GM23248 (cell line): ENCODE results near the gene ANAPC1. TPM values are rescaled to one million over a fixed set of nuclear protein-coding genes. Genes with fewer than 3 reads are reported as not detected.
"Not testable (repeated sequence)": the region's sequence is repeated elsewhere in the genome, so short reads cannot be mapped to it uniquely, and the experiment has no call there.

ENCODE experiments used
- DNase-seq: peaks from one replicate; pipeline ENCODE4 v3.0.0-alpha.2; 2015
- H2AFZ ChIP-seq: fragments of 200-600 bp; sonication (generic); 2 replicates; pipeline ENCODE4 v1.6.1; 2016; ENCODE audit warnings: antibody characterized with exemption
- H3F3A ChIP-seq: fragments of 200-600 bp; sonication (generic); 2 replicates; pipeline ENCODE4 v1.6.1; 2016; ENCODE audit warnings: mild to moderate bottlenecking, antibody characterized with exemption, mixed run types; ENCODE audit not compliant: insufficient read depth
- H3K27ac ChIP-seq: fragments of 200-600 bp; sonication (generic); 2 replicates; pipeline ENCODE4 v1.5.1; 2016; ENCODE audit warnings: mild to moderate bottlenecking
- H3K27me3 ChIP-seq: fragments of 200-600 bp; sonication (generic); replicated peaks from 2 replicates; pipeline ENCODE4 v1.6.1; 2016; ENCODE audit warnings: mild to moderate bottlenecking; ENCODE audit not compliant: insufficient read depth
- H3K36me3 ChIP-seq: fragments of 200-600 bp; sonication (generic); 2 replicates; pipeline ENCODE4 v1.6.1; 2016; ENCODE audit warnings: low read depth, mild to moderate bottlenecking
- H3K4me1 ChIP-seq: fragments of 200-600 bp; sonication (generic); 2 replicates; pipeline ENCODE4 v1.6.1; 2016; ENCODE audit warnings: mild to moderate bottlenecking; ENCODE audit not compliant: insufficient read depth
- H3K4me2 ChIP-seq: fragments of 200-600 bp; sonication (generic); one replicate; pipeline ENCODE4 v1.6.1; 2016; ENCODE audit warnings: mild to moderate bottlenecking; ENCODE audit not compliant: unreplicated experiment
- H3K4me3 ChIP-seq: fragments of 200-600 bp; sonication (generic); 2 replicates; pipeline ENCODE4 v1.5.1; 2016; ENCODE audit warnings: mild to moderate bottlenecking
- H3K79me2 ChIP-seq: fragments of 200-600 bp; sonication (generic); 2 replicates; pipeline ENCODE4 v1.6.1; 2016; ENCODE audit warnings: mild to moderate bottlenecking; ENCODE audit not compliant: insufficient read depth
- H3K9ac ChIP-seq: fragments of 200-600 bp; sonication (generic); 2 replicates; pipeline ENCODE4 v1.6.1; 2016; ENCODE audit warnings: mild to moderate bottlenecking
- H3K9me2 ChIP-seq: fragments of 200-600 bp; sonication (generic); 2 replicates; pipeline ENCODE4 v1.6.1; 2016; ENCODE audit warnings: mixed run types, mild to moderate bottlenecking, moderate library complexity; ENCODE audit not compliant: insufficient read depth
- H3K9me3 ChIP-seq: fragments of 200-600 bp; sonication (generic); one replicate; pipeline ENCODE4 v1.6.1; 2017; ENCODE audit warnings: low read depth
- H4K20me1 ChIP-seq: fragments of 200-600 bp; sonication (generic); 2 replicates; pipeline ENCODE4 v1.6.0; 2016; ENCODE audit not compliant: insufficient read depth
- whole genome bisulfite sequencing, 2 experiments: methylation state at CpG; one replicate each; pipeline ENCODE4 v1.1.6; 2015 to 2017; ENCODE audit warnings: low lambda C conversion rate in 2 of 2, low coverage in 1 of 2; ENCODE audit errors: missing lambda C conversion rate in 2 of 2; 5-methylcytosine and 5-hydroxymethylcytosine counted together
- in situ Hi-C: fragments of 300-500 bp; cut with MboI; formaldehyde crosslinking; loops from 2 replicates; pipeline ENCODE4 v1.15.0; 2020
- polyA plus RNA-seq: library from polyadenylated mRNA; unstranded; fragments of >200 nt; fragmentation: Nextera tagmentation; extraction: Ambion mirVana; gene quantifications from 2 replicates; pipeline ENCODE4 v1.2.1, GENCODE V29; 2016
- total RNA-seq: library from RNA; depleted of rRNA; stranded (reverse); fragments of >200 nt; shearing (Covaris generic); gene quantifications from 2 replicates; pipeline ENCODE4 v1.2.3, GENCODE V29; 2014

The ANAPC1 gene
- total and polyA plus RNA-seq, 2 experiments from 2014 or later = 11.3 to 26.5 TPM

GRCh38 chr2:111748429-111748828 lies 135.6 kb downstream of the ANAPC1 start:
- 86 to 92% methylated on average over 2 of the region's 4 CpGs for WGBS, 2 experiments

GRCh38 chr2:111747410-111748115 lies 136.4 kb downstream of the ANAPC1 start:
- not testable (repeated sequence) for H3K27me3 ChIP-seq

More at GRCh38 chr2:111748429-111748828, 135.6 kb downstream of the ANAPC1 start:
- H3K9ac ChIP-seq, H3K79me2 ChIP-seq, H3F3A ChIP-seq, H3K27ac ChIP-seq, H3K4me3 ChIP-seq, H3K4me2 ChIP-seq, H3K36me3 ChIP-seq, H3K27me3 ChIP-seq, H3K4me1 ChIP-seq, H3K9me2 ChIP-seq, H2AFZ ChIP-seq, in situ Hi-C loops, DNase-seq, H3K9me3 ChIP-seq, H4K20me1 ChIP-seq: not testable (repeated sequence)

GRCh38 chr2:111744751-111745150 lies 139.2 kb downstream of the ANAPC1 start:
- DNase-seq, in situ Hi-C loops: not testable (repeated sequence)
- WGBS, 2 experiments = 37 to 42% methylated on average over 8 of the region's 8 CpGs

More at GRCh38 chr2:111747410-111748115, 136.4 kb downstream of the ANAPC1 start:
- H3K9me2 ChIP-seq, H3K9ac ChIP-seq, H3K79me2 ChIP-seq, H3K4me2 ChIP-seq, H3K4me1 ChIP-seq, H4K20me1 ChIP-seq, H2AFZ ChIP-seq, H3F3A ChIP-seq, H3K36me3 ChIP-seq, H3K9me3 ChIP-seq, H3K27ac ChIP-seq, in situ Hi-C loops, H3K4me3 ChIP-seq: not testable (repeated sequence)
- peak; percentile 26 for DNase-seq
- WGBS, 2 experiments = 19% methylated on average over 19 of the region's 23 CpGs

GRCh38 chr2:111741517-111741916 lies 142.5 kb downstream of the ANAPC1 start:
- H3K9me2 ChIP-seq, H3F3A ChIP-seq, DNase-seq, in situ Hi-C loops, H4K20me1 ChIP-seq, H3K4me1 ChIP-seq, H2AFZ ChIP-seq, H3K27me3 ChIP-seq, H3K79me2 ChIP-seq, H3K9me3 ChIP-seq, H3K36me3 ChIP-seq, H3K4me3 ChIP-seq, H3K27ac ChIP-seq, H3K4me2 ChIP-seq, H3K9ac ChIP-seq: not testable (repeated sequence)
- 24 to 49% methylated on average over 2 of the region's 3 CpGs for WGBS, 2 experiments

More at GRCh38 chr2:111744751-111745150, 139.2 kb downstream of the ANAPC1 start:
- not testable (repeated sequence) for H3K4me3 ChIP-seq, H3K9me3 ChIP-seq, H3K4me2 ChIP-seq, H3K79me2 ChIP-seq, H3K27me3 ChIP-seq, H3F3A ChIP-seq, H3K27ac ChIP-seq, H2AFZ ChIP-seq, H3K9me2 ChIP-seq, H3K36me3 ChIP-seq, H3K4me1 ChIP-seq, H3K9ac ChIP-seq, H4K20me1 ChIP-seq

- H3K9me2 ChIP-seq, H2AFZ ChIP-seq, H3K27ac ChIP-seq, H3F3A ChIP-seq, in situ Hi-C loops, H3K4me1 ChIP-seq, H3K9me3 ChIP-seq, H3K4me2 ChIP-seq, H3K9ac ChIP-seq, H3K4me3 ChIP-seq, H3K36me3 ChIP-seq, H3K27me3 ChIP-seq, H3K79me2 ChIP-seq, H4K20me1 ChIP-seq: not testable (repeated sequence)
- peak; percentile 32 for DNase-seq
- 8 to 12% methylated on average over 7 of the region's 9 CpGs for WGBS, 2 experiments
These were observed 147.9 kb downstream of the ANAPC1 start for GRCh38 chr2:111735838-111736721.

- 76 to 88% methylated on average over 4 to 6 of the region's 6 CpGs for WGBS, 2 experiments
- not testable (repeated sequence) for H3K4me3 ChIP-seq, H3K9ac ChIP-seq
These were observed 148.6 kb downstream of the ANAPC1 start for GRCh38 chr2:111735420-111735819.

GRCh38 chr2:111729812-111730458 lies 154.1 kb downstream of the ANAPC1 start:
- H3K4me2 ChIP-seq, in situ Hi-C loops, H3K79me2 ChIP-seq, DNase-seq, H3F3A ChIP-seq, H3K9me2 ChIP-seq, H3K27me3 ChIP-seq, H2AFZ ChIP-seq, H3K9me3 ChIP-seq, H3K9ac ChIP-seq, H3K4me1 ChIP-seq, H4K20me1 ChIP-seq, H3K27ac ChIP-seq, H3K36me3 ChIP-seq, H3K4me3 ChIP-seq: not testable (repeated sequence)
- 88% methylated on average over 4 of the region's 9 CpGs; no CpG with 5 or more reads in 1 of the 2 experiments for WGBS, 2 experiments

More at GRCh38 chr2:111735420-111735819, 148.6 kb downstream of the ANAPC1 start:
- H3K4me2 ChIP-seq, H3K36me3 ChIP-seq, H2AFZ ChIP-seq, in situ Hi-C loops, H3K27ac ChIP-seq, H3K79me2 ChIP-seq, DNase-seq, H3K9me3 ChIP-seq, H3K27me3 ChIP-seq, H3K9me2 ChIP-seq, H3K4me1 ChIP-seq, H4K20me1 ChIP-seq, H3F3A ChIP-seq: not testable (repeated sequence)
